ENCODE data around the gene ITGA6. TPM values are rescaled to one million over a fixed set of nuclear protein-coding genes. Genes with fewer than 3 reads are reported as not detected.
A peak's percentile ranks its signal among the peaks of the same experiment; 100 is the strongest.

Gene ITGA6
- 69.5 and 83.8 TPM in 2 replicates for total RNA-seq
- long read RNA-seq, full-length matches to known transcripts: 23 of 107 reads
- long read RNA-seq, partial matches to known transcripts: 63 of 107 reads
- long read RNA-seq, other reads (novel, unspliced or antisense): 21 of 107 reads

DNA sequence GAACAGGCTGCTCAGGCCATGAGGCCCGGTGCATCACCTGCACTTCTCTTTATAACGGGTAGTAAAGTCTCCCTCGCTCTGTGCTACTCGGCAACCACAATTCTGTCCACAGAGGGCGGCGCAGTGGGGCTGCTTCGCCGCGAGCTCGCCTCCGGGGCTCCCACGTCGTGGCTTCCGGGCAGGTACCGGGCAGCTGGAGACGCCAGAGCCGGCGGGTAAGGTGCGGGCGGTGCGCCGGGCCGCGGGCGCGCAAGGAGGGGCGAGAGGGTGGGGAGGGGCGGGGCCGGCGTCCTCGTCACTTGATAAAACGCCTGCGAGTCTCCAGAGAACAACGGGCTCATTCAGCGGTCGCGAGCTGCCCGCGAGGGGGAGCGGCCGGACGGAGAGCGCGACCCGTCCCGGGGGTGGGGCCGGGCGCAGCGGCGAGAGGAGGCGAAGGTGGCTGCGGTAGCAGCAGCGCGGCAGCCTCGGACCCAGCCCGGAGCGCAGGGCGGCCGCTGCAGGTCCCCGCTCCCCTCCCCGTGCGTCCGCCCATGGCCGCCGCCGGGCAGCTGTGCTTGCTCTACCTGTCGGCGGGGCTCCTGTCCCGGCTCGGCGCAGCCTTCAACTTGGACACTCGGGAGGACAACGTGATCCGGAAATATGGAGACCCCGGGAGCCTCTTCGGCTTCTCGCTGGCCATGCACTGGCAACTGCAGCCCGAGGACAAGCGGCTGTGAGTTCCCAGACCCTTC lies at the start of gene ITGA6:
Gene ITGA6, plus strand, starts transcription at position 331 of the 734 bp plus-strand sequence.
- H3K36me3 Mint-ChIP-seq (ENCODE audit: insufficient read depth): no peaks in the 10 kb centered on the region
- TF ChIP-seq, protein P1, sequence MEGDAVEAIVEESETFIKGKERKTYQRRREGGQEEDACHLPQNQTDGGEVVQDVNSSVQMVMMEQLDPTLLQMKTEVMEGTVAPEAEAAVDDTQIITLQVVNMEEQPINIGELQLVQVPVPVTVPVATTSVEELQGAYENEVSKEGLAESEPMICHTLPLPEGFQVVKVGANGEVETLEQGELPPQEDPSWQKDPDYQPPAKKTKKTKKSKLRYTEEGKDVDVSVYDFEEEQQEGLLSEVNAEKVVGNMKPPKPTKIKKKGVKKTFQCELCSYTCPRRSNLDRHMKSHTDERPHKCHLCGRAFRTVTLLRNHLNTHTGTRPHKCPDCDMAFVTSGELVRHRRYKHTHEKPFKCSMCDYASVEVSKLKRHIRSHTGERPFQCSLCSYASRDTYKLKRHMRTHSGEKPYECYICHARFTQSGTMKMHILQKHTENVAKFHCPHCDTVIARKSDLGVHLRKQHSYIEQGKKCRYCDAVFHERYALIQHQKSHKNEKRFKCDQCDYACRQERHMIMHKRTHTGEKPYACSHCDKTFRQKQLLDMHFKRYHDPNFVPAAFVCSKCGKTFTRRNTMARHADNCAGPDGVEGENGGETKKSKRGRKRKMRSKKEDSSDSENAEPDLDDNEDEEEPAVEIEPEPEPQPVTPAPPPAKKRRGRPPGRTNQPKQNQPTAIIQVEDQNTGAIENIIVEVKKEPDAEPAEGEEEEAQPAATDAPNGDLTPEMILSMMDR (IDR thresholded peaks at IDR 0.05; ENCODE audit: unreplicated experiment): no peak
- peak; percentile 83 for DNase-seq (ENCODE audit: low spot score, unreplicated experiment)
- H3K4me3 Mint-ChIP-seq (ENCODE audit: low read depth): peak within 1 kb of the TSS; percentile 87
- no peaks in the 10 kb centered on the region for H3K9me3 Mint-ChIP-seq (ENCODE audit: low read depth)
- H3K27ac Mint-ChIP-seq: peak within 1 kb of the TSS; percentile 97
- H3K4me1 Mint-ChIP-seq (ENCODE audit: low read depth): peaks cover 24% of the 10 kb centered on the region
- peaks cover 26% of the 10 kb centered on the region for H3K27me3 Mint-ChIP-seq

- no peaks in the 10 kb centered on the region for H3K9me3 Mint-ChIP-seq (ENCODE audit: low read depth)
- TF ChIP-seq, protein P1 (IDR thresholded peaks at IDR 0.05; ENCODE audit: unreplicated experiment): no peak
- no peaks in the 10 kb centered on the region for H3K36me3 Mint-ChIP-seq (ENCODE audit: insufficient read depth)
- H3K27me3 Mint-ChIP-seq: peaks cover 8% of the 10 kb centered on the region
- no peak overlapping the region for H3K4me3 Mint-ChIP-seq (ENCODE audit: low read depth)
- no peak overlapping the region for H3K27ac Mint-ChIP-seq
- DNase-seq (ENCODE audit: low spot score, unreplicated experiment): no peak
- peaks cover 10% of the 10 kb centered on the region for H3K4me1 Mint-ChIP-seq (ENCODE audit: low read depth)
Measured at GRCh38 chr2:172380436-172381274, 46.7 kb upstream of the ITGA6 start.

GRCh38 chr2:172381275-172382027 lies 45.9 kb upstream of the ITGA6 start:
- Mint-ChIP-seq H3K36me3 (ENCODE audit: insufficient read depth) (no peaks in the 10 kb centered on the region), H3K27me3 (peaks cover 8% of the 10 kb centered on the region), H3K9me3 (ENCODE audit: low read depth) (no peaks in the 10 kb centered on the region), H3K27ac (no peak overlapping the region), H3K4me1 (ENCODE audit: low read depth) (peaks cover 10% of the 10 kb centered on the region), H3K4me3 (ENCODE audit: low read depth) (no peak overlapping the region)
- DNase-seq (ENCODE audit: low spot score, unreplicated experiment): no peak
- TF ChIP-seq, protein P1 (IDR thresholded peaks at IDR 0.05; ENCODE audit: unreplicated experiment): no peak

DNA sequence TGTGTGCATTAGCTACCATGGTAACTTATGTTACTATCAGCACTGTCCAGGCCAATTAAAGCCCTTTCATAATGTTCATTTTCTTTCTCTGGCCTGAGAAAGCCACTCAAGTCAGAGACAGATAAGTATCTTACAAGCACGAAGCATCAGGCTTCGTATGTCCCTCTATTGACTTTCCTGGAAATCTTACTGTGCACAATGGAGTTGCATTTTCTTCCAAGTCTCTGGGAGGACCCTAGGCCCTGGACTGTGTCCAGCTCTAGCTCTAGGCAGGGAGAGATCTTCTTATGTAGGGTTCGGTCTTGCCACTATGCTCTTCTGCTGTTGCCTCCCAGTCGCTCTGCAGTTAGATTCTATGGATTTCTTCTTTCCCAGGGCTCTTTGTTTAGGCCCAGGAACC lies 40.0 kb upstream of the ITGA6 start:
- TF ChIP-seq, protein P1 (IDR thresholded peaks at IDR 0.05; ENCODE audit: unreplicated experiment): no peak

More for the DNA sequence above, 40.0 kb upstream of the ITGA6 start:
- no peaks in the 10 kb centered on the region for H3K9me3 Mint-ChIP-seq (ENCODE audit: low read depth)
- no peak overlapping the region for H3K4me3 Mint-ChIP-seq (ENCODE audit: low read depth)
- no peak overlapping the region for H3K27ac Mint-ChIP-seq
- no peaks in the 10 kb centered on the region for H3K27me3 Mint-ChIP-seq
- no peak for DNase-seq (ENCODE audit: low spot score, unreplicated experiment)
- peaks cover 4% of the 10 kb centered on the region for H3K4me1 Mint-ChIP-seq (ENCODE audit: low read depth)
- no peaks in the 10 kb centered on the region for H3K36me3 Mint-ChIP-seq (ENCODE audit: insufficient read depth)
